HL-60 (cell line): ENCODE data around the gene EXOC6B.

ENCODE experiments used
- CTCF ChIP-seq: IDR thresholded peaks from one replicate; pipeline ENCODE4 v1.5.1; 2011; ENCODE audit warnings: low read length, control low read depth, inconsistent platforms; ENCODE audit not compliant: insufficient read depth
- GABPA ChIP-seq: IDR thresholded peaks from 2 replicates; pipeline ENCODE4 v1.6.1; 2012; ENCODE audit warnings: low read depth
- POLR2AphosphoS5 ChIP-seq: IDR thresholded peaks from 2 replicates; pipeline ENCODE4 v1.6.1; 2012; ENCODE audit warnings: low read depth
- REST ChIP-seq: IDR thresholded peaks from 2 replicates; pipeline ENCODE4 v1.6.1; 2012; ENCODE audit warnings: low read depth; ENCODE audit not compliant: insufficient replicate concordance

- no peak for TF ChIP-seq GABPA
- TF ChIP-seq CTCF = no peak
- no peak for TF ChIP-seq POLR2AphosphoS5
- TF ChIP-seq REST = no peak
Measured at GRCh38 chr2:72388263-72388662, 437.6 kb downstream of the EXOC6B start.
